Esophagus muscularis mucosa (tissue), 3 donors: ENCODE data around the gene TPH1.

Experiments used
- EP300 ChIP-seq: sonication (generic); formaldehyde crosslinking; IDR thresholded peaks from one replicate; pipeline ENCODE4 v1.6.1; 2017; ENCODE audit warnings: antibody characterized with exemption
- TF ChIP-seq, protein P1 (sequence below), 3 experiments: fragments of 200-600 bp in 2 of 3; fragments of 450-650 bp in 1 of 3; sonication (generic) in 2 of 3; IDR thresholded peaks; one replicate each; pipeline ENCODE4 v1.5.1; 2017 to 2019; ENCODE audit warnings: antibody characterized with exemption in 3 of 3, mild to moderate bottlenecking in 2 of 3, moderate library complexity in 1 of 3

GRCh38 chr11:18063862-18064434, 17.9 kb upstream of the TPH1 start:
- TF ChIP-seq EP300 = no peak
- TF ChIP-seq, protein P1, sequence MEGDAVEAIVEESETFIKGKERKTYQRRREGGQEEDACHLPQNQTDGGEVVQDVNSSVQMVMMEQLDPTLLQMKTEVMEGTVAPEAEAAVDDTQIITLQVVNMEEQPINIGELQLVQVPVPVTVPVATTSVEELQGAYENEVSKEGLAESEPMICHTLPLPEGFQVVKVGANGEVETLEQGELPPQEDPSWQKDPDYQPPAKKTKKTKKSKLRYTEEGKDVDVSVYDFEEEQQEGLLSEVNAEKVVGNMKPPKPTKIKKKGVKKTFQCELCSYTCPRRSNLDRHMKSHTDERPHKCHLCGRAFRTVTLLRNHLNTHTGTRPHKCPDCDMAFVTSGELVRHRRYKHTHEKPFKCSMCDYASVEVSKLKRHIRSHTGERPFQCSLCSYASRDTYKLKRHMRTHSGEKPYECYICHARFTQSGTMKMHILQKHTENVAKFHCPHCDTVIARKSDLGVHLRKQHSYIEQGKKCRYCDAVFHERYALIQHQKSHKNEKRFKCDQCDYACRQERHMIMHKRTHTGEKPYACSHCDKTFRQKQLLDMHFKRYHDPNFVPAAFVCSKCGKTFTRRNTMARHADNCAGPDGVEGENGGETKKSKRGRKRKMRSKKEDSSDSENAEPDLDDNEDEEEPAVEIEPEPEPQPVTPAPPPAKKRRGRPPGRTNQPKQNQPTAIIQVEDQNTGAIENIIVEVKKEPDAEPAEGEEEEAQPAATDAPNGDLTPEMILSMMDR (IDR thresholded peaks at IDR 0.05) = no peak
